Spleen (tissue), 11 donors: ENCODE results near the gene SLC39A7. TPM values are rescaled to one million over a fixed set of nuclear protein-coding genes. Genes with fewer than 3 reads are reported as not detected.
A peak's percentile ranks its signal among the peaks of the same experiment; 100 is the strongest.

Experiments
- DNase-seq: peaks from one replicate; pipeline ENCODE4 v3.0.0-alpha.2; 2020
- H3K27ac ChIP-seq, 8 donors: fragments of 200-600 bp; sonication (generic) in 7 of 8; 1 replicate in 4 of 8; 2 replicates in 4 of 8; pipeline versions ENCODE4 v1.5.0 to v1.8.0; 2016 to 2021; ENCODE audit warnings: inconsistent platforms in 4 of 8, mild to moderate bottlenecking in 4 of 8, moderate library complexity in 1 of 8
- H3K27me3 ChIP-seq, 7 donors: fragments of 200-600 bp; sonication (generic) in 6 of 7; replicated peaks in 1 of 7; 1 replicate in 4 of 7; 2 replicates in 3 of 7; pipeline versions ENCODE4 v1.5.0 to v1.8.0; 2016 to 2021; ENCODE audit warnings: inconsistent platforms in 3 of 7, mild to moderate bottlenecking in 1 of 7
- H3K36me3 ChIP-seq, 6 donors: fragments of 200-600 bp; sonication (generic) in 5 of 6; 1 replicate in 4 of 6; 2 replicates in 2 of 6; pipeline versions ENCODE4 v1.5.0 to v1.8.0; 2016 to 2021; ENCODE audit warnings: inconsistent platforms in 2 of 6
- H3K4me1 ChIP-seq, 6 donors: fragments of 200-600 bp; sonication (generic) in 5 of 6; 1 replicate in 3 of 6; 2 replicates in 3 of 6; pipeline versions ENCODE4 v1.5.0 to v1.8.0; 2016 to 2021; ENCODE audit warnings: inconsistent platforms in 3 of 6
- H3K4me3 ChIP-seq, 8 donors: fragments of 200-600 bp; sonication (generic) in 7 of 8; 1 replicate in 4 of 8; 2 replicates in 4 of 8; pipeline versions ENCODE4 v1.5.0 to v1.8.0; 2016 to 2021; ENCODE audit warnings: inconsistent platforms in 4 of 8, mild to moderate bottlenecking in 4 of 8, moderate library complexity in 2 of 8
- H3K9me3 ChIP-seq, 8 donors: fragments of 200-600 bp; sonication (generic) in 7 of 8; 1 replicate in 4 of 8; 2 replicates in 4 of 8; pipeline versions ENCODE4 v1.5.0 to v1.8.0; 2016 to 2021; ENCODE audit warnings: inconsistent platforms in 4 of 8
- CTCF ChIP-seq, 11 experiments: fragments of 200-600 bp in 7 of 11; fragments of 450-650 bp in 4 of 11; sonication (generic) in 4 of 11; IDR thresholded peaks in 8 of 11; conservative IDR thresholded peaks in 3 of 11; 1 replicate in 7 of 11; 2 replicates in 4 of 11; pipeline versions ENCODE4 v1.4.0 to v1.8.0; 2016 to 2021; ENCODE audit warnings: antibody characterized with exemption in 11 of 11, inconsistent platforms in 4 of 11, mild to moderate bottlenecking in 1 of 11
- POLR2A ChIP-seq, 3 donors: fragments of 450-650 bp; IDR thresholded peaks; one replicate each; pipeline ENCODE4 v1.5.1; 2017; ENCODE audit warnings: antibody characterized with exemption in 3 of 3, mild to moderate bottlenecking in 1 of 3
- POLR2AphosphoS5 ChIP-seq, 3 donors: sonication (generic); formaldehyde crosslinking; IDR thresholded peaks; one replicate each; pipeline ENCODE4 v1.5.1; 2017; ENCODE audit warnings: antibody characterized with exemption in 3 of 3
- WGBS, 5 donors: extraction: QIAGEN DNeasy Blood & Tissue Kit in 3 of 5; methylation state at CpG; one replicate each; pipeline versions ENCODE4 v1.1.5 to v1.1.7; 2013 to 2018; 5-methylcytosine and 5-hydroxymethylcytosine counted together
- intact Hi-C: fragments of 100-400 bp; cut with DNase I; formaldehyde crosslinking; loops from one replicate; pipeline ENCODE4 v1.15.0; 2023; ENCODE audit warnings: low total_unique reads
- polyA plus RNA-seq, 3 donors: library from polyadenylated mRNA; stranded (reverse); fragments of 200-250 nt; gene quantifications; one replicate each; pipeline ENCODE4 v1.2.1, GENCODE V29; 2013
- total RNA-seq, 7 donors: library from RNA; depleted of rRNA in 3 of 7; stranded (reverse); fragments of >200 nt in 3 of 7; fragmentation: NEBNext Ultra II Directional in 4 of 7; extraction: Animal tissue kit (Norgen Biotek cat#: 25700) in 4 of 7; gene quantifications; one replicate each; pipeline versions ENCODE4 v1.1.0 to v1.2.1, GENCODE V29; 2016 to 2021
- donor health status: healthy with polysubstance abuse.
- donor health status: DM: no; HTN: no; CAD: no; lungs with moderate emphysema.
- donor health status: DM: no; HTN: no; CAD: no.
- donor health status: Bipolar disorder and iron deficiency.
- donor health status: healthy.
- donor health status: DM: no; HTN: no; CAD: no.
- donor health status: DM: yes; HTN: yes; CAD: no.

The SLC39A7 gene
- total and polyA plus RNA-seq, 10 donors = 28.8 to 58.7 (median 45.3) TPM

- H3K27me3 ChIP-seq = peaks cover 0 to 34% (median 0%) of the 10 kb centered on the region in 7 donors
- H3K4me1 ChIP-seq = no peaks in the 10 kb centered on the region
- H3K9me3 ChIP-seq = no peaks in the 10 kb centered on the region
- TF ChIP-seq CTCF (IDR thresholded peaks at IDR 0.05 in 8 of 11, conservative IDR thresholded peaks at IDR 0.05 in 3 of 11) = no peak
- no peak for TF ChIP-seq POLR2A (IDR thresholded peaks at IDR 0.05)
- no peak for TF ChIP-seq POLR2AphosphoS5 (IDR thresholded peaks at IDR 0.05)
- H3K27ac ChIP-seq = no peak overlapping the region
- DNase-seq = no peak
- no peak overlapping the region for H3K4me3 ChIP-seq
- 43 to 48% (median 44%) methylated on average over 3 of the region's 3 CpGs for WGBS, 5 donors
- no peaks in the 10 kb centered on the region for H3K36me3 ChIP-seq
- intact Hi-C loops = no loop called here
Measured at GRCh38 chr6:33241968-33242367, 41.3 kb downstream of the SLC39A7 start.

DNA sequence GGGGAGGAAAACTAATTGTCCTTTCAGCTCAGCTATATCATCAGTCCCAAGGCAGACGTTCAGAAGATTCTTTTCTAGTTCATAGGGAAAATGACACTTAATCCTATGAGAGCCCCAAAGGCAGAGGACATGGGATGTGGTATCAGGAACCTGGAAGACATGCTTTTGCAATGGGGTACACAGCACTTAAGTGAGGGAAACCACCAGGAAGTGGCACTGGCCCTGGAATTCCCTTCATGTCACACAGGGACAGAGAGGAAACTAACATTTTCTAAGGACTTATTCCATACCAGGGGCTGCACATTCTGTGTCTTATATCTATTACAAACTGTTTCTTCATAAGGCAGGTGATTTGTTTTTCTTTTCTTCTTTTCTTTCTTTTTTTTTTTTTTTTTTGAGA is 42.8 kb downstream of the SLC39A7 start:
- 47 to 71% (median 55%) methylated on average over 1 of the region's 1 CpG for WGBS, 5 donors
- DNase-seq = peak; percentile 5
- Histone ChIP-seq H3K27ac (no peak overlapping the region), H3K4me1 (peaks cover 3 to 11% (median 10%) of the 10 kb centered on the region in 6 donors), H3K9me3 (no peaks in the 10 kb centered on the region), H3K27me3 (peaks cover 0 to 38% (median 0%) of the 10 kb centered on the region in 7 donors), H3K4me3 (no peak overlapping the region), H3K36me3 (no peaks in the 10 kb centered on the region)
- intact Hi-C loops = no loop called here
- TF ChIP-seq CTCF (IDR thresholded peaks at IDR 0.05 in 8 of 11, conservative IDR thresholded peaks at IDR 0.05 in 3 of 11) (no peak), POLR2A (IDR thresholded peaks at IDR 0.05) (no peak), POLR2AphosphoS5 (IDR thresholded peaks at IDR 0.05) (no peak)

DNA sequence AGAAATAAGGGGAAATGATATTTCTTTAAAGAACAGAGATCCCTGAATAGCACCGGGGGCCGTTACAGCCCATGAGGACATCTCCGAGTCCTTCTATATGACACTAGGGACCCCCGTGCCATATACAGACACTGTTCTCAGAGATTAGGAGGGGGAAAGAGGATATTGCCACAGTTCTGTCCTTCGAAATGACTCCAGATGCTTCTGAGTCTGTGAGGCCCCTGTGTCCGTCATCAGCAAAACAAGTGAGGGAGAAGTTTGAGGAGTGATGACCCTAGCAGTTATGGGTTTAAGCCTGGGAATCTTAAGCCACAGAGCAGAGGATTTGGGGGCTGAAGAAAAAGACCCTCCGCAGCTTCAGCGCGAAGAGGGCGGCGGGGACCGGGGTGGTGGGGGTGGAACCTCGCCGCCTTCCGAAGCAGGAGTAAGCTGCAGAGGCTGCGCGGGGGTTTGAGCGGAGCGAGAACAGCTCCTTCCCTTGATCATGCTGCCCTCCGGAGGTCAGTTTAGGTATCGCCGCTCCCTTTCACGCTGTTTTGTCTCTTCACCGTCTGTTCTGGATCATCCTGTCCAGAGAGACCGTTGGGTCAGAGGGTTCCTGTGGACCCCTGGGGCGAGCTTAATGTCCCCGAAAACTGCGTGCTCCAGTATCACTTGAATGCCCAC is 47.4 kb downstream of the SLC39A7 start:
- Histone ChIP-seq H3K9me3 (no peaks in the 10 kb centered on the region), H3K27ac (peak overlapping the region; percentile 89 to 93 (median 91)), H3K4me3 (peak overlapping the region; percentile 33 to 73 (median 52)), H3K27me3 (peaks cover 0 to 16% (median 0%) of the 10 kb centered on the region in 7 donors), H3K4me1 (peaks cover 10 to 45% (median 29%) of the 10 kb centered on the region in 6 donors), H3K36me3 (peaks cover 0 to 22% (median 0%) of the 10 kb centered on the region in 6 donors)
- intact Hi-C loops = loop anchor here (2.0 kb wide), 1 partner anchor 87 kb away; no protein-coding TSS in a partner anchor
- peak; percentile 95 for DNase-seq
- WGBS, 5 donors = 1 to 4% (median 2%) methylated on average over 27 to 28 of the region's 28 CpGs
- TF ChIP-seq CTCF (IDR thresholded peaks at IDR 0.05 in 8 of 11, conservative IDR thresholded peaks at IDR 0.05 in 3 of 11) (peak; percentile 90 to 98 (median 97)), POLR2A (IDR thresholded peaks at IDR 0.05) (no peak), POLR2AphosphoS5 (IDR thresholded peaks at IDR 0.05) (peak in 2 of 3 donors; percentile 46 to 51)

DNA sequence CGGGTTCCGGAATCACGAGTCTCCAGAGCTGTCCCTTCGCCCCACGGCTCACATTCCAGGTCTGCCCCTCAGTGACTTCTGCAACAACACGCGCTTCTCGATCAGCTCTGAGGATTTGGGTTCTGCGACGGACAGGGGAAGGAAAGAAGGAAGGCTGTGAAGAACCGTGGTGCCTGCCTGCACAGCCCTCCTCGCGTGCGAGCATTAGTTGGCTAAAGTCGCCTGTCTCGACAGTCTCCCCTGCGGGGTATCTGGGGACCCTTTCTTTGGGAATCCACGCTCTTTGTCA is 47.9 kb downstream of the SLC39A7 start:
- Histone ChIP-seq H3K36me3 (peaks cover 0 to 22% (median 0%) of the 10 kb centered on the region in 6 donors), H3K4me3 (peak overlapping the region; percentile 33 to 73 (median 52)), H3K9me3 (no peaks in the 10 kb centered on the region), H3K27me3 (peaks cover 0 to 16% (median 0%) of the 10 kb centered on the region in 7 donors), H3K27ac (peak overlapping the region; percentile 89 to 93 (median 91)), H3K4me1 (peaks cover 10 to 45% (median 29%) of the 10 kb centered on the region in 6 donors)
- 0 to 1% (median 1%) methylated on average over 18 of the region's 18 CpGs for WGBS, 5 donors
- peak in 4 of 11 experiments; percentile 19 to 54 (median 38) for TF ChIP-seq CTCF (IDR thresholded peaks at IDR 0.05 in 8 of 11, conservative IDR thresholded peaks at IDR 0.05 in 3 of 11)
- no peak for TF ChIP-seq POLR2AphosphoS5 (IDR thresholded peaks at IDR 0.05)
- no peak for TF ChIP-seq POLR2A (IDR thresholded peaks at IDR 0.05)
- DNase-seq = no peak
- intact Hi-C loops = loop anchor here (2.0 kb wide), 1 partner anchor 88 kb away; no protein-coding TSS in a partner anchor
